GM12878 (cell line): ENCODE results near the gene PAEP. TPM values are rescaled to one million over a fixed set of nuclear protein-coding genes. Genes with fewer than 3 reads are reported as not detected.

Source experiments
- ATAC-seq: fragments of 200-7000 bp; cut with Tn5 transposase; 3 replicates; pipeline ENCODE4 v1.9.1; 2020; ENCODE audit warnings: mild to moderate bottlenecking, moderate library complexity
- BruUV-seq: library from RNA; stranded (reverse); fragments of 400-500 nt; replicated peaks from 2 replicates; lab custom pipeline; 2021; lab: Mats Ljungman, UMichigan
- CTCF ChIA-PET: fragments of 300-600 bp; sonication (Branson Sonifier 250); formaldehyde crosslinking; extraction: SDS; loops from one replicate; lab custom pipeline; 2021; ENCODE audit warnings: inconsistent platforms; lab: Yijun Ruan, JAX
- POLR2A ChIA-PET: fragments of 350-600 bp; formaldehyde crosslinking; extraction: SDS; loops from one replicate; lab custom pipeline; 2021; ENCODE audit warnings: inconsistent platforms; lab: Charles Lee
- RAD21 ChIA-PET: fragments of 300-600 bp; sonication (Branson Sonifier 250); formaldehyde crosslinking; loops from one replicate; lab custom pipeline; 2023; ENCODE audit warnings: antibody characterized with exemption; ENCODE audit not compliant: unreplicated experiment; lab: Charles Lee
- SMC1A ChIA-PET: fragments of 300-600 bp; sonication (Branson Sonifier 250); formaldehyde crosslinking; loops from one replicate; lab custom pipeline; 2023; ENCODE audit not compliant: unreplicated experiment, uncharacterized antibody; lab: Charles Lee
- DNase-seq: peaks from one replicate; pipeline ENCODE4 v3.0.0-alpha.2; 2011; ENCODE audit warnings: low read depth, low spot score
- FAIRE-seq: peaks from 3 replicates; lab custom pipeline; 2011; peaks lifted over from hg19 to GRCh38; lab: Jason Lieb, UNC
- H2AFZ ChIP-seq: 2 replicates; pipeline ENCODE4 v1.6.0; 2011; ENCODE audit warnings: low read depth, low read length, control low read depth; ENCODE audit not compliant: control insufficient read depth
- H3K27ac ChIP-seq: 2 replicates; pipeline ENCODE4 v1.5.1; 2011; ENCODE audit warnings: control low read depth; ENCODE audit not compliant: control insufficient read depth, insufficient read depth
- H3K27me3 ChIP-seq, 2 experiments: replicated peaks in 1 of 2; 2 replicates each; pipeline versions ENCODE4 v1.6.0 to v1.6.1; 2011; ENCODE audit warnings: low read length in 1 of 2; ENCODE audit not compliant: control insufficient read depth in 2 of 2, insufficient read depth in 2 of 2
- H3K36me3 ChIP-seq, 2 experiments: 2 replicates each; pipeline ENCODE4 v1.5.1; 2011; ENCODE audit warnings: low read length in 1 of 2; ENCODE audit not compliant: control insufficient read depth in 2 of 2, insufficient read depth in 2 of 2
- H3K4me1 ChIP-seq: 2 replicates; pipeline ENCODE4 v1.6.1; 2011; ENCODE audit warnings: mild to moderate bottlenecking, low read length, moderate library complexity, mixed read lengths; ENCODE audit not compliant: control insufficient read depth, insufficient read depth
- H3K4me2 ChIP-seq: 2 replicates; pipeline ENCODE4 v1.6.0; 2011; ENCODE audit warnings: control low read depth; ENCODE audit not compliant: control insufficient read depth, insufficient read depth
- H3K4me3 ChIP-seq: fragments of 200-600 bp; sonication (generic); 2 replicates; pipeline ENCODE4 v1.5.1; 2016
- H3K79me2 ChIP-seq: 2 replicates; pipeline ENCODE4 v1.6.0; 2011; ENCODE audit warnings: low read length; ENCODE audit not compliant: control insufficient read depth, insufficient read depth
- H3K9ac ChIP-seq: 2 replicates; pipeline ENCODE4 v1.8.0; 2011; ENCODE audit warnings: low read length, control low read depth, mixed read lengths; ENCODE audit not compliant: control insufficient read depth, insufficient read depth
- H3K9me3 ChIP-seq: replicated peaks from 3 replicates; pipeline ENCODE4 v1.5.1; 2011; ENCODE audit warnings: mild to moderate bottlenecking, low read length; ENCODE audit not compliant: control insufficient read depth, insufficient read depth
- H4K20me1 ChIP-seq: 2 replicates; pipeline ENCODE4 v1.6.0; 2011; ENCODE audit not compliant: control insufficient read depth, insufficient read depth
- BACH1 ChIP-seq: fragments of 450-650 bp; IDR thresholded peaks from 2 replicates; pipeline ENCODE4 v1.6.1; 2017; ENCODE audit warnings: mild to moderate bottlenecking, borderline replicate concordance
- BHLHE40 ChIP-seq, 2 experiments: fragments of 450-650 bp in 1 of 2; IDR thresholded peaks; 2 replicates each; pipeline ENCODE4 v1.6.1; 2011 to 2017; ENCODE audit warnings: low read depth in 2 of 2, borderline replicate concordance in 1 of 2, improper control_type of control experiment in 1 of 2, low read length in 1 of 2, mild to moderate bottlenecking in 1 of 2
- RB1 ChIP-seq: fragments of 450-650 bp; formaldehyde crosslinking; IDR thresholded peaks from 2 replicates; pipeline ENCODE4 v1.6.1; 2017; ENCODE audit warnings: mild to moderate bottlenecking, borderline replicate concordance
- SP1 ChIP-seq: IDR thresholded peaks from one replicate; pipeline ENCODE4 v1.6.1; 2011; ENCODE audit warnings: low read depth, low read length
- SUPT20H ChIP-seq: IDR thresholded peaks from 2 replicates; pipeline ENCODE4 v1.6.1; 2011; ENCODE audit warnings: low read depth, mild to moderate bottlenecking, low read length, moderate library complexity, borderline replicate concordance; ENCODE audit not compliant: control insufficient read depth
- TCF12 ChIP-seq: IDR thresholded peaks from 2 replicates; pipeline ENCODE4 v1.6.1; 2011; ENCODE audit warnings: low read depth, mild to moderate bottlenecking, low read length
- TCF3 ChIP-seq: IDR thresholded peaks from 2 replicates; pipeline ENCODE4 v1.6.1; 2012; ENCODE audit warnings: low read depth, mild to moderate bottlenecking, low read length, borderline replicate concordance; ENCODE audit not compliant: insufficient read depth
- YY1 ChIP-seq: IDR thresholded peaks from 2 replicates; pipeline ENCODE4 v1.6.1; 2011; ENCODE audit warnings: low read depth, mild to moderate bottlenecking, low read length
- ZNF274 ChIP-seq: IDR thresholded peaks from one replicate; pipeline ENCODE4 v1.8.0; 2011; ENCODE audit not compliant: insufficient read length, insufficient read depth
- ZNF687 ChIP-seq: fragments of 450-650 bp; IDR thresholded peaks from 2 replicates; pipeline ENCODE4 v1.6.1; 2017; ENCODE audit warnings: mild to moderate bottlenecking, moderate library complexity
- WGBS: methylation state at CpG from one replicate; pipeline ENCODE4 v1.1.6; 2016; ENCODE audit warnings: low lambda C conversion rate; ENCODE audit not compliant: insufficient replicate concordance, insufficient coverage; ENCODE audit errors: missing lambda C conversion rate; 5-methylcytosine and 5-hydroxymethylcytosine counted together
- in situ Hi-C: fragments of 300-500 bp; cut with MboI; formaldehyde crosslinking; loops from 9 replicates; pipeline ENCODE4 v1.14.3; 2018; ENCODE audit warnings: mixed read lengths
- intact Hi-C: fragments of 100-400 bp; cut with micrococcal nuclease; formaldehyde crosslinking; loops from one replicate; pipeline ENCODE4 v1.14.2; 2022; ENCODE audit not compliant: unreplicated experiment
- polyA plus RNA-seq, 11 experiments: library from polyadenylated mRNA; depleted of rRNA in 4 of 11; unstranded in 6 of 11; stranded (reverse) in 5 of 11; fragments of >200 nt; fragmentation: Nextera tagmentation in 4 of 11; fragmentation: Illumina TruSeq in 1 of 11; extraction: Ambion mirVana in 4 of 11; extraction: Trizol in 1 of 11; gene quantifications; 1 replicate in 1 of 11; 2 replicates in 10 of 11; pipeline versions ENCODE4 v1.2.1 to v1.2.3, GENCODE V29; 2011 to 2016; ENCODE audit warnings: inconsistent platforms in 2 of 11, missing spikeins in 2 of 11, low read depth in 1 of 11
- total RNA-seq, 4 experiments: library from RNA; depleted of rRNA in 3 of 4; stranded (reverse); fragments of >200 nt in 3 of 4; fragmentation: Illumina TruSeq in 1 of 4; extraction: Trizol in 1 of 4; gene quantifications; 2 replicates each; pipeline versions ENCODE4 v1.2.1 to v1.2.3, GENCODE V29; 2013 to 2021
- TF ChIP-seq, protein P1 (sequence below): IDR thresholded peaks from 2 replicates; pipeline ENCODE4 v1.6.1; 2011; ENCODE audit warnings: low read depth, low read length, improper control_type of control experiment, borderline replicate concordance

Gene PAEP
- total and polyA plus RNA-seq, 10 of the 15 experiments (the other 5 are each of a cell fraction or from before 2014, with no cell fraction given), result not detected

DNA sequence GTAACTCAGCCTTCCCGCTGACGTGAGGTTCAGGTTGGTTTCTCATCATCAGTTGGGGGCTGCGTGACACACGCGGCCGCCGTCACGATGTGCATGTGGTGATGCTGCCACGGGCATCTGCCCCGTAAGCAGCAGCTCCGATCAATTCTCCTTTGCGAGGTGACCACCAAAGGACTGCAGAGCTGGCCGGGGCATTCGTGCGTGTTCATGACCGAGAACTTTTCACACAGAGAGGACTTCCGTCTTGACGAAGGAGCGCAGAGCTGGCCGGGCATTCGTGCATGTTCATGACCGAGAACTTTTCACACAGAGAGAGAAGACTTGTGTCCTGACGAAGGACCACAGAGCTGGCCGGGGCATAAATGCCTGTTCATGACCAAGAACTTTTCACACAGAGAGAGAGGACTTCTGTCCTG lies 44.1 kb upstream of the PAEP start:
- Histone ChIP-seq H3K4me2 (no peak overlapping the region), H3K36me3 (no peaks in the 10 kb centered on the region), H3K9me3 (no peaks in the 10 kb centered on the region), H3K4me3 (no peak overlapping the region), H3K27ac (no peak overlapping the region), H3K79me2 (no peaks in the 10 kb centered on the region), H3K4me1 (no peaks in the 10 kb centered on the region), H2AFZ (no peak overlapping the region), H4K20me1 (no peaks in the 10 kb centered on the region), H3K9ac (no peak overlapping the region), H3K27me3 (no peaks in the 10 kb centered on the region; a peak in 1 of 4 replicates)
- no peak for TF ChIP-seq ZNF274
- TF ChIP-seq BHLHE40 (IDR thresholded peaks at IDR 0.05; ENCODE audit: borderline replicate concordance in 1 of 2, low read depth in 2 of 2, low read length in 1 of 2), result no peak
- no peak for TF ChIP-seq TCF12
- intact Hi-C loops (no loop called here), in situ Hi-C loops (no loop called here)
- 70% methylated on average over 24 of the region's 24 CpGs for WGBS
- BruUV-seq, result no TSS peak
- FAIRE-seq (no peak), ATAC-seq (no peak), DNase-seq (no peak)
- POLR2A ChIA-PET, result no interaction called here
- CTCF ChIA-PET, result no interaction called here
- SMC1A ChIA-PET, result no interaction called here
- RAD21 ChIA-PET, result no interaction called here

DNA sequence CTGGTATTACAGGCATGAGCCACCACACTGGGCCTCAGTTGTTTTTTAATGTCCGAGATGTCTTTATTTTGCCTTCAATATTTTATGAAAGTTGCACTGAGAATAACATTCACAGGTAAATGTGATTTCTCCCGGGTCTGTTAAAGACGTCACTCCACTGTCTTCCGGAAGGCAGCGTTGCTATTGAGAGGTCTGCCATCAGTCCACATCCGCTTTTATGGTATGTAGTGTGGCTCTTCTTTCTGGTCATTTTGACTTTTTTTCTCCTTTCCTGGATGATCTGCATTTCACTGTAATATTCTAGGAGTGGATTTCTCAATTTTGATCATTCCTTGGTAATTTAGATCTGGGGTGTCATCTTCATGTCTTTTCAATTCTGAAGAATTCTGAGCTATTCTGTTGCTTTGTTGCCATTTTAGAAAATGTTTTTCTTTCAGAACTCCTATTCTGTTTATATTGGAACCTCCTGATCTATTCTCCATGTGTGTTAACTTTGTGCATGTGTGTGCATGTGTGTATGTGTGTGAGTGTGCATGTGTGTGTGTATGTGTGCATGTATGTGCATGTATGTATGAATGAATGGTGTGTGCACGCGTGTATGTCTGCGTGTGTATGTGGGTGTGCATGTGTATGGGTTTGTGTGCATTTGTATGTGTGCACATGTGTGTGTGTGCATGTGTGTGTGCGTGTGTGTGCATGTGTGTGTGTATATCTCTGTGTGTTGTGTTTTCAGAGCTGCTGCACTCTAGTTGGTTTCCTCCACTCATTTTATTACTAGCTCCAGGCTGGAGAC lies 42.2 kb upstream of the PAEP start:
- no peak for FAIRE-seq
- no peak overlapping the region for H3K9ac ChIP-seq
- no TSS peak for BruUV-seq
- H3K27me3 ChIP-seq, result no peaks in the 10 kb centered on the region
- ChIA-PET POLR2A (no interaction called here), CTCF (interaction anchor here (1.1 kb wide), 1 partner anchor 15 kb away, joined by 5 read pairs; no protein-coding TSS in a partner anchor), RAD21 (no interaction called here), SMC1A (no interaction called here)
- intact Hi-C loops, result no loop called here
- no peak overlapping the region for H2AFZ ChIP-seq
- no peak overlapping the region for H3K4me3 ChIP-seq
- no peaks in the 10 kb centered on the region for H3K9me3 ChIP-seq
- 40% methylated on average over 10 of the region's 10 CpGs for WGBS
- no peaks in the 10 kb centered on the region for H3K4me1 ChIP-seq
- no peak overlapping the region for H3K27ac ChIP-seq
- no peaks in the 10 kb centered on the region for H3K79me2 ChIP-seq
- in situ Hi-C loops, result no loop called here
- DNase-seq, result no peak
- H4K20me1 ChIP-seq, result no peaks in the 10 kb centered on the region
- no peak overlapping the region for H3K4me2 ChIP-seq
- no peaks in the 10 kb centered on the region for H3K36me3 ChIP-seq
- ATAC-seq, result no peak
- TF ChIP-seq TCF3, result no peak
- no peak for TF ChIP-seq YY1
- TF ChIP-seq SUPT20H, result no peak
- TF ChIP-seq, protein P1, sequence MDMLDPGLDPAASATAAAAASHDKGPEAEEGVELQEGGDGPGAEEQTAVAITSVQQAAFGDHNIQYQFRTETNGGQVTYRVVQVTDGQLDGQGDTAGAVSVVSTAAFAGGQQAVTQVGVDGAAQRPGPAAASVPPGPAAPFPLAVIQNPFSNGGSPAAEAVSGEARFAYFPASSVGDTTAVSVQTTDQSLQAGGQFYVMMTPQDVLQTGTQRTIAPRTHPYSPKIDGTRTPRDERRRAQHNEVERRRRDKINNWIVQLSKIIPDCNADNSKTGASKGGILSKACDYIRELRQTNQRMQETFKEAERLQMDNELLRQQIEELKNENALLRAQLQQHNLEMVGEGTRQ, result no peak
- TF ChIP-seq BACH1, result no peak
- TF ChIP-seq ZNF687, result no peak
- no peak for TF ChIP-seq SP1
- no peak for TF ChIP-seq RB1
